NCI-H774 (cell line): ENCODE measurements around the gene NRP2.

ENCODE experiments used
- DNase-seq: peaks from one replicate; lab custom pipeline; 2025; lab: John Stamatoyannopoulos, UW

Gene NRP2

DNA sequence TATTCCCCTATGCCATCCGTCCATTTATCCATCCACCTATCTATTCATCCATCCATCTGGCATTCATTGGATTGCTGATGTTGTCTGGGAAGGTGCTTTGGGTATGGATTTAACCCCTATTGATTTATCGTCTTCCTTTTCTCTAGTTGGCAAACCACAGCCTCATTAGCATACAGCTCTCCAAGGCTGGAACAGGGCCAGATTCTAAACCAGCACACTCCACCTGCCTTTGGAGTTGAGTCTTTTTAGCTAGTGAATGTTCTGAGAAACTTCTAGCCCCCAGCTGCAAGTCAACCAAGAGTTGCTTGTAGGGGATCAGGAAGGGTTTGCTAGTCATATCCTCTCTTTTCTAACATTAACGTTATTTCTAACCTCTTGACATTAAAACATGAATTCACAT, 90.7 kb downstream of the NRP2 start:
- DNase-seq: peak; percentile 71

- DNase-seq: no peak
Measured at GRCh38 chr2:205773989-205774388, 91.7 kb downstream of the NRP2 start.

DNA sequence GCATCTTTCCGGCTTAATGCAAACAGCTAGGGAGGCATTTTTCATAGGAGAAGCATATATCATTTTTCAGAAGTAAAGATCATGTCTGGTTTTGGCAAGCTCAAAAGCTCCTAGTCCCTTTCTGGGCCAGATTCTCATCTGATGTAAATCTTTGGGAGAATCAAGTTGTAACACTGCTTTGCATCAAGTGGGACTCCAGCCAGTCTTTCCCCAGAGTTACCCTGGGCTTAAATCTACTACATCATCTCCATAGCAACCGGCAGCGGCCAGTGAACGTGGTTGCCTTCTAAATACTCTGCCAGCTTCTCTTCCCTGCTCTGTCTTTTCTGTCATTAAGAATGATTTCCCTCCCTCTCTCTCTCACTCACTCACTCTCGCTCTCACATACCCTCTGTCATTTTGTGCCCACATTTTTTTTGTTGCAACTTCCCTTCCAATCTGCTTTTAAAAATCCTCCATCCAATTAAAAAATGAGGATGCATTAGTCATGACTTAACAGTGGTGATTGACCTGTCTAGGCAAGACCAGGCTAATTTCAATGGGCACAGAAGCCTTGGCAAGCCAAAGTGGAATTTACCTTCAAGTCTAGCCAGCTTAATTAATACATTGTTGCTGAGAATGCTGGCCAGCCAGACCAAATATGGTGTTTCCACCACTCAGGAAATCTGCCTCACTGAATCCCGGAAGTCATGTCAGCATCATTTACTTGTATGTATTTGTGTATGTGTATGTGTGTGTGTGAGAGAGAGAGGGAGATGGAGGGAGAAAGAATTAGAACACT, 93.0 kb downstream of the NRP2 start:
- peak; percentile 52 for DNase-seq

DNA sequence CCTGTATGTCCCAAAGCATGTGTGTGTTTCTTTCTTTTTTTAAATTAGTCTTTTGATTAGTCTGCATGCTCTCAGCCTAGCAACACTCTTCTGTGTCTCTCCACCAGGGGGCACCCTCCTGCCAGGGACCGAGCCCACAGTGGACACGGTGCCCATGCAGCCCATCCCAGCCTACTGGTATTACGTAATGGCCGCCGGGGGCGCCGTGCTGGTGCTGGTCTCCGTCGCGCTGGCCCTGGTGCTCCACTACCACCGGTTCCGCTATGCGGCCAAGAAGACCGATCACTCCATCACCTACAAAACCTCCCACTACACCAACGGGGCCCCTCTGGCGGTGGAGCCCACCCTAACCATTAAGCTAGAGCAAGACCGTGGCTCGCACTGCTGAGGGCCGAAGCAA, 93.8 kb downstream of the NRP2 start:
- DNase-seq: no peak

DNA sequence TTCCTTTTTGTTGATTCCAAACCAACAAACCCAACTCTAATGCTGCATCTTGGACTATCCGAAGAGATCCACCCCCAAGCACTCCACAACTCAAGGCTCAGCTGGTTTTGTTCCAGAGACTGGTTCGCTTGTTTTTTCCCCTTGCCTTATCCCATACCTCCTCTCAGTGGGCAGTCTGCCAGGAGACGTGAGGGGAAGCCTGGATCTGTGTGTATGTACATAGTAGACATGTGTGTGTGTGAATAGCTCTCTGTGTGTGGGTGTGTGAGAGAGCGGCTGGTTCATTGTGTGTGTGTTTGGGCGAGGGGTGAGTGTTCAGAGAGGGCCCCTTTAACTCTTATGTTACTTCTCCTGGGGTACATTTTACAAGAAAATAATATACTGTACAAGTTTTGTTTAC, 94.4 kb downstream of the NRP2 start:
- DNase-seq: peak; percentile 71

- no peak for DNase-seq
Measured at GRCh38 chr2:205778356-205778755, 96.1 kb downstream of the NRP2 start.

- no peak for DNase-seq
Measured at GRCh38 chr2:205780645-205781044, 98.3 kb downstream of the NRP2 start.

- no peak for DNase-seq
Measured at GRCh38 chr2:205781244-205781931, 99.1 kb downstream of the NRP2 start.

DNA sequence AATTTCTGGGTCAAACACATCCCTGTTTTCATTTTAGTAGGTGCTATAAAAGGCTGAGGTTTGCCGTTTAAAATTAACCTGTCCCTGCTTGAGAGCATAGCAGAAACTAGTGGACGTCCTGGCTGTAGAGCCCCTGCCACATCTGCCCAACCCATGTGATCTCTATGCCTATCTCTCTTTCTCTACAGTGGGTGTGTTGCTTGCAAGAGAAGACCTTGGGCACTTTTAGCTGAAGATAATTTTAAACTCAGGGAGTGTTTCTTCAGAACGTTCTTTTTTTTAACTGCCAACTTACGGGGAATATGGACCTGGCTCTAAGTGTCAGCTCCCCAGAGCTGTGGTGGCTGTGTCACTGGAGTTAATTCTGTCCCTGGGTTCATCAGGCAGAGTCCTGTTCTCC, 100.6 kb downstream of the NRP2 start:
- DNase-seq: no peak

GRCh38 chr2:205783872-205784499, 101.7 kb downstream of the NRP2 start:
- no peak for DNase-seq

DNA sequence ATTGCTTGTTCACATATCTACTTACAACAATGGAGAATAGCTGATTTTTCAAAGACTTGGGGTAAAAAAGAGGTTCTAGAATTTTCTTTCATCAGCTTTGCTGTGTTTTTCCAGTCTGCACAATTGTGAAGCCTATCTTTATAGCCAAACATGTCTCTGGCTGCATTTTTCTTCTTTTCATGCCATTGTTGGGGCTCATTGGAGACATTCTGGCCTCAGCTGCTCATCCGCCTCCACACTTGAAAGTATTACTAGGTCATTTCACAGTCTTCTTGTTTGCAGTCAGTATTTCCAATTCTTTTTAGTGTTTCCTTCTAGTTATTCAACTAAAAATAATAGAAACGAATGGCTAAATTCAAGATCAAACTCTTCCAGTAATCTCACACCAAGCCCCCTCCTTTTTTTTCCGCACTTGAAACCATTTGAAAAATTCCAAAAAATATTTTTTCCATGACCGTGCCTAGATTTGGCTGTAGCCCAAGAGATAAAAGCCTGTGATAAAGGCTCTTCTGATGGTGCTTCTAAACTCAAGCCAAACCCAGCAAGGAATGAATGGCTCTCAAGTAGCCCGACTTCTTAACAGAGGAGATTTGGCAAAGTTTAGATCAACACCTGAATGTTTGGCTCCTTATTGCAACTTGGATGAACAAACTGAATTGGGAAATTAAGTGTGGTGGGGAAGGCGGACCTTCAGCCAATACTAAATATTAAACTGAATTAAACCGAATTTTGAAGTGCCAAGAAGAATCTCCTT, 103.4 kb downstream of the NRP2 start:
- DNase-seq: no peak

DNA sequence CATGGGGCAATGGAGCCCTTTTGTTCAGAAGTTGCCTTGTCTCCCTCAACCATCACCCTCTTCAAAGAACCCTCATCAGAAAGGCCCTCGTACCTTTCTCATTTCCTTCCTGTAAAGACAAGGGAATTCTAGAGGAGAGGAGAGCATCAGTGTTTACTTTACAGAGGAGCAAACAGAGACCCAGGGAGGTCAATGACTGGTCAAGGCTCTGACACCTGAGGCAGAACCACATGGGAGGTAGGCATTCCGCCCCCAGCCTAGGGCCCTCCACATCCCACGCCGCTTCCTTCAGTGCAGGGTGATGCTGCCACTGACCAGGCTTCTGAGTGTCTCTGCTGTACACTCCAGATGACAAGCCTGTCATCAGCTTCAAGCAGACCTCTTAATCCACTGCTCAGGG, 104.7 kb downstream of the NRP2 start:
- no peak for DNase-seq

DNA sequence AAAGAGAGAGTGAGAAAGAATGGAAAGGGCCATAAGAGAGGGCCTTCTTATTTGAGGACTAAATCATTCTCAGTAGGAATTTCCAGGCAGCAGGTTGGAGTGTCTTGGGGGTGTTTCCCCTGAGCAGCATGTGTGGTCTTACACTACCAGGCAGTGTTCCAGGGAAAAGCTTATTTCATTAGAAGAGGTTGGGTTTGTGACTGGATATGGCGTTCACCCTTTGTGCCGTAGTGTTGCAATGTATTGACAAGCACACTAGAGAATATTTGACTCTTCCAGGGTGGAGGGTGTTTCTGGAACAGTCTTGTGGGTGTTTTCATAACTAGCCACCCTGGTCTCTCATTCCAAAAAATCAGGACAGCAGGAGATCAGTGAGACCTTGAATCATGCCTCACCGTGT, 105.5 kb downstream of the NRP2 start:
- DNase-seq: no peak

DNA sequence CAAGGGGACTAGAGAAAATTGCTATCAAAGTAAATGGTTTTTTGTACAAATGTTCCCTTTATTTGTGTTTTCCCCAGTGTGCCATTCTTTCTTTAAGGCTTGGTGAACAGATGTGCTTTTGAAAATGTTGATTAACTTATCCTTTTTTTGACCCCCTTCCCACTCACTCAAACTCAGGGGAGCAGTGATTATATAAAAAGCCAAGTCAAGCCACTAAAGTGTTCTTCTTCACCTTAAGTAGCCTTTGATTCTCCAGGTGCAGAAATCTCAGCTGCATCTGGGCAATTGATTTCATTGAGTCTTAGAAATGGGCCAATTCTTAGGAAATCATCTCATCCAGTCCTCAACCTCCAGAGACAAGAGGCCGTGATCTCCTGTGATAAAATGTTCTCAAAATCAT, 107.6 kb downstream of the NRP2 start:
- DNase-seq: no peak

DNA sequence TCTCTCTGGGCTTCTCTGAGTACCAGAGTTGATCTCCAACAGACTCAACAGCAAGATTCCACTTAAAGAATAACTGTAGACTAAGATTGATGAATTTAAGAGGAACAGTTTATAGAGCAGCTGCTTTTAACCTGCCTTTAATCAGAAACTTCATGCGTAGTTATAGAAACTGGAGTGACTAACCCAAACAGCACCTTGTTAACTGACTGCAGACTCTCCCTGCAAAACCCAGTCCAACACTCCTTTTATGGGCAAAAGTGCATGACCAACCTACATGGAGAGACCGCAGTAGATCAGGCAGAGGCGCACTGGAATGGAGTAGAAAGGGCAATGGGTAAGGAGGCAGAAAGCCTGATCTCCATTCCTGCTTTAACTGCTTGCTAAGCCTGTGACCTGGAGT, 110.6 kb downstream of the NRP2 start:
- no peak for DNase-seq

DNA sequence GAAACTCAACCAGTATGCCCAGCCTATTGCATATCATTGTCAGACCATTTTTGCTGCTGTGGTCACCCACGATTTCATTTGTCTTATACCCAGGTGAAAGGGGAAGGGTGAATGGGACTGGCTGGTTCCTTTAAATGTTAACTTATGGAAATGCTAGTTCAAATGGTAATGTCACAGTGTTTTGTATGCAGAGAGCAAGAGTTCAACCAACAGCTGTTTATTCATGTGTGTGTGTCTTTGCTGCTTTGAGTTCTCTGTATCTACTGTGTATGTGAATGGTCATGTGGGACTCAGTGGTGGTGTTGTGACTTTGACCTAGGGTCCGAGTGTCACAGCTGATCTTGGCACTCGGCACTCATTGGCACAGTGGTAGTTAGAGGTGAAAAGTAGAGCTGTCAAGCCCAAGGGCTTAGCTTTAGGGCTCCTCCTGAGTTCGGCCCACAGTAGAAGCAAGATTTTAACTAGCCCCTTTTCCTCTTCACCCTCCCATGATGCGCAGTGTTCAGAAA, 114.6 kb downstream of the NRP2 start:
- no peak for DNase-seq

DNA sequence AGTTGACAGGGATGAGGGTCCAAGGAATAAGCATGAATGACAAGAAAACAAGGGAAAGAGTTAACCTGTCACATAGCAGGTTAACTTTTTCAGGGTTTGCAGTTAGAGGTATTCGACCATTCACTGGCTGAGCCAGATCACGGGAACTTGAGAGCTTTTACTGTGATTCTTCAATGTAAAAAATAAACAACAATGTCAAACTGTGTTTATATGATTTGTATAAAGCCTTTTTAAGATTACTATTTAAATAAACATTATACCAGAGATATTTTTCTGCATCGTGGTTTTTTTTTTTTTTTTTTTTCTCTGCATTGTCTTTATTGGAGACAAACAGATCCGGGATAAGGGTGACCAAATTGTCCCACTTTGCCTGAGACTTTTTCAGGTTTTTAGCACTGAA, 115.6 kb downstream of the NRP2 start:
- no peak for DNase-seq

DNA sequence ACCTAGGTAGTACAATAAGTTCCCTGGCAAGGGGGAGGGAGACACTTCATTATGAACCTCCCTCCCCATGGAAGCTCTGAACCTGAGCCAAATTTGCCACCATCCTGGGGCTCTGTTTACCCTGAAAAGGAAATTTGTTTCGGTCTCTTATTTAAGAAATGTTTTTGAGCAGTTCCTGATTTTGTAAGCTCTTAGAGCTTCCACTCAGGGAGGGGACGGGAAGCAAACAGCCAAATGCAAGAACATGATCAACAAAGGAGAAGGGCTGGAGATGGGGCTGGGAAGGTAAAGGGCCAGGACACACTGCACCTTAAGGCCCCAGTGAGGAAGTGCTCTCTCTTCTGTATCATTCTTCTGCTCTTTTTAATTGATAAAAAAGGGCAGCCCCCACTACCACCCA, 117.9 kb downstream of the NRP2 start:
- no peak for DNase-seq

GRCh38 chr2:205800773-205801172, 118.5 kb downstream of the NRP2 start:
- DNase-seq: no peak

DNA sequence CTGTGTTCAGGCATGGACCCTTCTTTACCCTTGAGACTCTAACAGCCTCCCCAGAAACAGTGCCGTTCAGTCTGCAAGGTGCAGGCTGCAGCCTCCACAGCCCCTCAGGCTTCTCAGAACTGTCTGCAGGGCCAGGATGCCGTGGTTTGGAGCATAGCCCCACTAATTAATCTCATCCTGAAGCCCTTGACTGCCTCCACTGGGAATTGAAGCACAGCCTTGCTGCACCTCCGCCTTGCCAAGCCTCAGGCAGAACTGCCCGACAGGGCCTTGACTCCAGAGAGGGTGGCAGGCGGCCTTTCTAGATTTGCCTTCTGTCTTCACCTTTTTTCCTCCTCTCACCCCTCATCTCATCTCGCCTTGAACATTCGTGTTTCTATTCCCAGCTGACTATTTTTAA, 119.8 kb downstream of the NRP2 start:
- no peak for DNase-seq

DNA sequence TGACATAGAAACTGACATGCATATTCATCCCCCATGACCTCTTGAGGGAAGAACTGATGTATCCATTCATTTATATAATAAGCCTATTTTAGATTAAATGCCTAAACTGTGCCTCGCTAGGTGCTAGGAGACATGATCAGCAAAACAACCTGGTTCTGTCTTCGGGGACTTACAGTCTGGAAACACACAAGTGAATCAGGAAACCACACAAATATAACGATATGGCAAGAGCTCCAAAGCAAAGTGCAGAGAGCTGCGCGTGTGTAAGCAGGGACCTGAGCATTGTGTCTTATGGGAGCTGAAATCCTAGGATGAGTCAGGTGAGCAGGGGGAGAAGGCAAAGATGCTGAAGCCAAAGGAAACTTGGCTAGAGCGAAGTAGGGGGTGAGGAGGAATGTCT, 120.6 kb downstream of the NRP2 start:
- no peak for DNase-seq

DNA sequence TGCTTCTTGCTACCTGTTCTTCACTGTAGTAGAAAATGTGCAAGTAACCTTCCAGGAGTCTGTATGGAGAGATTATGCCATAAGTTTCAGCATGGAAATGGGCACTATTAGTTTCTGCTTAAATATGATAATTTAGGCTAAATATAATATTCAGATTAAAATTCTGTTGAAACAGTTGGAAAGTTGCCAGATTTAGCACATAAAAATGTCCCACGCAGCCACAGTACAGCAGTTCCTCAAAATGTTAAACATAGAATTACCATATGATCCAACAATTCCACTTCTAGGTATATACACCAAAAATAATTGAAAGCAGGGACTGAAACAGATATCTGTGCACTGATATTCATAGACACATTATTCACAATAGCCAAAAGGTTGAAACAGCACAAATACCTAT, 121.2 kb downstream of the NRP2 start:
- no peak for DNase-seq
